ENCODE data around the gene UBE2E2. TPM values are rescaled to one million over a fixed set of nuclear protein-coding genes. Genes with fewer than 3 reads are reported as not detected.

UBE2E2 gene
- polyA plus RNA-seq, 1 donor, result 34.1 TPM

DNA sequence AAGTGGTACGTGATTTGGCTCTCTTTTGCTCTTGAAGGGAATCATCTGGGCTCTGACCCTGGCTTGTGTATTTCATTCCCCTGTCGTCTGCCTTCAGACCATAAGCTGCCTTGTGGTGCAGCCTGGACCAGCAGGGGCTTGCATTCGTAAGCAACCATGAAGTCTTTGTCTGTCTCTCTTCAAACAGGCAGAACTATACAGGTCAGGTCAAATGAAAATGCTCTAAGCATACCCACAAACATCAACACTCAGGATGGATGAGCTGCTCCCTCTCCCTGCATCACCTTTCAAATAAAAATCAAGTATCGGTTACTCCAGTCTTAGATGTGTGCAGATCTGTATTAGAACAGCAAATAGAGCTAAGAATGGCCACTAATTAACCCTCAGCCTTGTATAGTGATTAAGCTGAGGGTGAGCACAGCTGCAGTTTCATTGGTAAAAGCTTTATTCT lies 334.0 kb downstream of the UBE2E2 start:
- no peak for DNase-seq (ENCODE audit: low read depth)

DNA sequence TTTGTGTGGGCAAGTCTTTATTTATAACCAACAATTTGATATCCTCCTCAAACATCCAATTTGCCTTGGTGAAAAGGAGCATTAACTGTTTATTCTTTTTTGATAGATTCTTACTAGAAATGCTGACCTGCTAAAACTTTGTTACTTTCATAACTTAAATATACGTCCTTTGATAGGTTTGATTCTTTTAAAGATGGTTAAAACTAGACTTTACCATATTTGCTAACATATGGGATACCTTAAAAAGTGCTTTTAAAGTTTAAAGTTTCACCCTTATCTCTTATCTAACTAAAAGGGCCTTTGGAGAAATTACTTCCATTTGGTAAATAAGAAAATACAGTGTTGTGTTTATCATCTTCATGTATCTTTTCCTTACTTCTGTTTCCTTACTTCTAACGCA lies 336.1 kb downstream of the UBE2E2 start:
- no peak for DNase-seq (ENCODE audit: low read depth)

DNA sequence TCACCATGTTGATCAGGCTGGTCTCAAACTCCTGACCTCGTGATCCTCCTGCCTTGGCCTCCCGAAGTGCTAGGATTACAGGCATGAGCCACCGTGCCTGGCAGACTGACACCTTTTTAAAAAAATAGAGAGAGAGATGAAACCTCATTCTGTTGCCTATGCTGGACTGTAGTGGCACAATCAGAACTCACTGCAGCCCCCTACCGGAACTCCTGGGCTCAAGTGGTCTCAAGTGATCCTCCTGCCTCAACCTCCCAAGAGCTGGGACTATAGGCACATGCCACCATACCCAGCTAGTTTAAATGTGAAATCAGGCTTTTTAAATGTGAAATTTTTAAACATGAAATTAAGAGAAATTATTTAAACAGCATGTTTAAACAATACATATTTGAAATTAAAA lies 337.5 kb downstream of the UBE2E2 start:
- DNase-seq (ENCODE audit: low read depth), result no peak

DNA sequence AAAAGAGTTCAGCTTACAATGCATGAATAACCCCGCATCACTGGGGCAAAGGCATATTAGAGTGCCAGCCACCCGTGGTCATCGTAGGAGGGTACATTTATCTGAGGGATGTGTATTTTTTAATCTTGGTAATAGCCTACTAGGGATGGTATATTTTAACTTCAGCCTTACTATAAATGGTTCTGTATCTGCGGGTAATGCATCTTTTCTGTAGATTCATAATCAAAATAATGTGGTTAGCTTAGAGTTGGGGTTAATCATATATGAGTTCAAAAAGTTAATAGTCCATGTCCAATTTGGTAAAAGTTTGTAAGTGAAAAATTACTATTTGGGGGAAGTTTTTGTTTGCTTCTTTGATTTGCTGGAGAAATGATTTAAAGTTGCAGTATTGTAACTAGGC lies 339.0 kb downstream of the UBE2E2 start:
- DNase-seq (ENCODE audit: low read depth), result no peak

DNA sequence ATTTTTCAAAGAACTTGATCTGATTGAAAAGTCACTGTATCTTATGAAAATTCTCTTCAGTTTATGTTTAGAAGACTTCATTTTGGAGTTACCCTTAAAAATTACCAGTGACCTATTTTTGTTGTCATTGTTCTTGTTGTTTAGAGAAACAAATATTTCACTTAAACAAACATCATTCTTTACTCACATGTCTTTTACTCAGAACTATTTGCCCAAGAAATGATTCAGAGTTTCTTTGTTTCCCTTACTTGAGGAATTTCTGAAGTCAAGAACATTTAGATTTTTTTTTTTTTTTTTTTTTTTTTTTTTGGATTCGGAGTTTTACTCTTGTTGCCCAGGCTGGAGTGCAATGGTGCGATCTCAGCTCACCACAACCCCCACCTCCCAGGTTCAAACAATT lies 343.1 kb downstream of the UBE2E2 start:
- DNase-seq (ENCODE audit: low read depth), result no peak

DNA sequence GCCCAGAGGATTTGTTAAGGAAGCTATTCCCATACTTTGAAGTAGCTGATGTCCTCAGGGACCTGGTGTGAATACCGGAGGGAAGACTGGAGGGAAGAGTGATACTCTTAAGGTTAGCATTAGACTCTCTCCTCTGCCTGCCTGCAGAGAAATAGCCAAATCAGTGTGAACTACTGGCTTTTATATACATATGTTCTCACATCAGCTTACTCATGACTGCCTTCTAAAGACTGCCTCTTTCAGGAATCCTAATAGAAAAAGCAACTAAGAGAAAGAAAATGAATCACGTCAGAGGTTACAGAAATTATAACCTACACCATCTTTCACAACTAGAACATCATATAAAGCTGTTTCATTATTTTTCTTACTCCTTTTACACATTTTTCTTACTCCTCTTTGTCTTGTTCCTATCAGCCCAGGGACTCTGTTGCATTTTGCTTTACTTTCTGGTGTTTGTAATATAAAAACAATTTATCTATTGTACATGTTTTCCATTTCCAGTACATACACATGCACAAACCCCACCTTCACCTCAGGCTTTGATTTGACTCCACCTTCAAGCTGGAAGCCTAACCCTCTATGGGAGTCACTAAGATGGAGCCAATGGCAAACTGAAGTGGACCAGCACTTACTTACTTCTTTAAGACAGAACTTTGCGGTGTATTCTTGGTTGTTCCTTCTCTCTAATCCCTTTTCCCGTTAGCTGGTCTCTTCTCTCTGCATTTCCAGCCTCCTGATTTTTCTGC lies 345.0 kb downstream of the UBE2E2 start:
- DNase-seq (ENCODE audit: low read depth), result no peak

DNA sequence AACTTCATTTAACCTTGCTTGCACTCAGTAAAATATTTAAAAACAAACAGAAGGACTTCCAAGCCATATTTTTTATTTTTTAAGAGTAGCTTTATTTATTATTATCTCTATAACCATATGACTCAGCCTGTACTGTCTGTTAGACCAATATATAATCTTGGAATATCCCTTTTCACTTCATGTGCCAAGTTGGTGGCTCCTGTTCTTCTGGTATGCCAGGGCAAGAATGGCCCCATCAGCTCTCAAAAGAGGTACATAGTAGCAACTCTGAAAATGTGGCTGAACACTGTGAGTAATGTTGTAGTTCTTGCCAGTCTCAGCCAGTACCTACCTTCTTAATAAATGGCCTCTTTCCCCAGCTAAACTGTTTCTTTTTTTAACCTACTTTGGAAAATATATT lies 345.6 kb downstream of the UBE2E2 start:
- DNase-seq (ENCODE audit: low read depth), result no peak

DNA sequence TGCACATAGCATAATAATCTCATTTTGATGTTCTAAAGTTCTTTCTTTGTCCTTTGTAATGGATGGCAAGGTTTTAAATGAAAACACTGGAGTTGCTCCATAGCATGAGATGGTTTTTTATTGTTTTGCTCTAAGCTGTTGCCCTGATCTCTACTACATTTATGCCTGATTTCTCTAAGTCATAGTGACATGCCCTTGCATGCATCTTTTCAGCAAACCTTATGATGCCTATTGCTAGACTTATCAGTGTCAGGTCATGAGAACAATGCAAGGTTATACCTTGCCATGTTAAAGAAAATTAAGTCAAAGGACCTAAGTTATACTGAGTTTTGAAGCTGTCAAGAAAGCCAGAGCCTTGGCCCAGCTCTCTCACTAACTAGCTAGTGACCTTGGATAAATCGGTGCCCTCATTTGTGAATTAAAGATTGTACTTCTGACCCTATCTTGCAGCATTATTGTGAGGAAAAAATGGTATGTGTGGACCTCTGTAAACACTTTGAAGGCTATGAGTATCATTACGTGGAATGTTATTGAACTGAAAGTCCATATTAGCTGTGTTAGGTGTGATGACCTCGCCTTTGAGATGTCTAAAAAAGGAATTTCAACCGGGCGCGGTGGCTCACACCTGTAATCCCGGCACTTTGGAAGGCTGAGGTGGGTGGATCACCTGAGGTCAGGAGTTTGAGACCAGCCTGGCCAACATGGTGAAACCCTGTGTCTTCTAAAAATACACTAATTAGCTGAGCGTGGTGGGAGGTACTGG lies 346.2 kb downstream of the UBE2E2 start:
- DNase-seq (ENCODE audit: low read depth), result no peak

DNA sequence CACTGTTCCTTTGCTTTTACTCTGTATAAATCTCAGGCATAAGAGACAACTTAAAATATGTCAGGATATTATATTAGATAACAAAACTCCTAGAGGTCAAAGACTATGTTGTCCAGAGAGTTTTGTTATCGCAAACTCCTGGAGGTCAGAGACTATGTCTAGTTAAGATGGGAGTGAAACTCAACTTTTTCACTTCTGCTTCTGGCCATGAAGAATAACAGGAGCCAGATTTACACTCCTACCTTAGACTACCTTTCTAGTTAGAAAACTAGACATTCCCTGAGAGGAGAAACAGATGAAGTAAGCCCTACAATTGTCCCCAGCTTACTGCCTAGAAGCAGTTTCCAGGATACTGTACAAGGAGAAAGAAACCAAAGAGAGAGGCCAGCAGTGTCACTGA lies 347.3 kb downstream of the UBE2E2 start:
- DNase-seq (ENCODE audit: low read depth), result no peak

DNA sequence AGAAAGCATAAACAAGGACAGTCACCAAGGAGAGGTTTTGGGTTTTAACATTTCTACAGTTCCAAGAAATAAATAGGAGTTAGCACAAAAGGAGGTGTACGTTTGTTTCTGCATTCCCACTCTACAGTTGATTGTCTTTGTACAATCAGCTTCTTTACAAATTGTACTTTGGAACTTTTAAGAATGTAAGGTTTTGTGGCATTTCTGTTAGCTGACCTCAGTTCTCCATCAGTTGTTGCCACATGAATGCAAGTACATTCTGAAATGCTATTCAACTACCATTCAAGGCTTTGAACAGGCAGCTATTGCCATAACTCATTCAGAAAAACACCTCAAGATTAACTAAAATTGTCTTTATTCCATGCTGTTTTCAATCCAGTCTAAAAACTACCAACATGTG lies 349.4 kb downstream of the UBE2E2 start:
- no peak for DNase-seq (ENCODE audit: low read depth)

DNA sequence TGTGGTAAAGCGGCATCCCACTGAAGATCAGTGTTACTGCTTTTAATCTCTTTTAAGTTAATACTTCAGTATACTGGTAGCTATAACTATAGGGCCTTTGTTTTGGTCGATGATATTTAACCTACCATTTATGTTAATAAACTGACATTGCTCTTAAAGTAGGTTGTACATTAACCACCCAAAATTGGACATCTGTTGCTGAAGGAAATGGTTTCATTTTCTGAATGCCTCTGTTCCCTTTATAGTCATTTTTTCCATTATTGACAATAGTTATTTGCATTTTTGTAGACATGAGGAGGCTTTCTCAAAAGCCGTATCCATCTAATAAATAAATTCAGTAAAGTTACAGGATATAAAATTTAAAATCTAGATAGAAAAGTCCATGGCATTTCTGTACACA lies 350.2 kb downstream of the UBE2E2 start:
- no peak for DNase-seq (ENCODE audit: low read depth)

DNA sequence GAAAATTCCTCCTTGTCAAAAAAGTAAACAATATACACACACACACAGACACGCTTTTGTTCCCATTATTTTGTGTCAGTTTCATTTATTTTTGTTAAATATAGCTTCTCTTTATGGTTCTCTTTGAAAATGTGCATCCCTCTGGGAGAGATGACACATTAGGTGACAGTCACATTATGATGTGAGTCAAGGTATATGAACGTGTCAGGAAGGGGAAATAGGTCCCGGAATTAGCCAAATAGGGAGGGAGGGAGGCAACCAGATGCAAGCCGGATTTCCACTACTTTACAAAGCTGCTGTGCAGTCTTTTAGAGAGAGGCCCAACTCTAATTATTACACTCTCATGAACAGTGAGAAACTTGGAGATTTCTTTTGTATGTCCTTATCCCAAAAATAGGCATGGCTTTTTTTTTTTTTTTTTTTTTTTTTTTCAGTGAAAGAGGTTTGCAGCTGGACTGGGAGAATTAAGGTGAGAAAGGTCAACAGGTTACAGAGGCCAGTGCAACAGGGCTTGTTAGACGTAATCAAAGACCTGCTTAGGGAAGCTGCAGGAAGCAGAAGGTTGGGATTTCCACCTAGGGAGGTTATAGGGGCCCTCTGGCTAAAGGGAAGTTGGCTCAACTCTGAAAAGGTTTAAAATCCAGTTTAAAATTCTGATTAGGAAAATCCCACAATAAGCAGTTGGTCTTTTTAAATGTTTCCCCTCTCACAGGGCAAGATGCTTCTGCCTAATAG lies 362.1 kb downstream of the UBE2E2 start:
- DNase-seq (ENCODE audit: low read depth), result no peak

DNA sequence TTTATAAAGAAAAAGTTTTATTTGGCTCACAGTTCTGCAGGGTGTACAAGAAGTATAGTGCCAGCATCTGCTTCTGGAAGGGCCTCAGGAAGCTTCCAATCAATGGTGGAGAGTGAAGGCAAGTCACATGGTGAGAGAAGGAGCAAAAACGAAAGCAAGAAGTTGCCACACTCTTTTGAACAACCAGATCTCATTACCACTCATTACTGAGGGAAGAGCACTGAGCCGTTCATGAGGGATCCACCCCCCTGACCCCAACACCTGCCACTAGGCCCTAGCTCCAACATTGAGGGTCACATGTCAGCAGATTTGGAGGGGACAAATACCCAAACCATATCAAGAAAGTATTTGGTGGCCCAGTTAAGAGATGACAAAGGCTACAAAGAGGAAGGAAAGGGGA lies 363.4 kb downstream of the UBE2E2 start:
- no peak for DNase-seq (ENCODE audit: low read depth)

DNA sequence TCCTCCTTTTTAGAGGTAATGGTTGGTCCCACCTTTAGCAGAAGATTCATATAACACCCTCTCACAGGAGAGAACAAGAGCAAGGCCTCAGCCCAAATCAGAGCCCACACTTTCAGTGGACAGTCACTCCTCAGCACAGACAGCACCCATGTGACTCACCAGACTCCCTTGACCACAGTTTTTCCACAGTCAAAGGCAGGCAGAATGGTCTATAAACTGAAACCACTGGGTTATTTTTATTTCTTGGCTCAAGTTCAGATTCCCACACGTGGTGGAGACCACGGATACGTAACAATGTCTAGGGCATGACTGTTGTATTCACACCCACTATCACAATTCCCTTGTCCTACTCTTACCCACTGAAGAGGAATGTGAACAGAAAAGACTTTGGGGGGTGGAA lies 364.8 kb downstream of the UBE2E2 start:
- DNase-seq (ENCODE audit: low read depth), result no peak

DNA sequence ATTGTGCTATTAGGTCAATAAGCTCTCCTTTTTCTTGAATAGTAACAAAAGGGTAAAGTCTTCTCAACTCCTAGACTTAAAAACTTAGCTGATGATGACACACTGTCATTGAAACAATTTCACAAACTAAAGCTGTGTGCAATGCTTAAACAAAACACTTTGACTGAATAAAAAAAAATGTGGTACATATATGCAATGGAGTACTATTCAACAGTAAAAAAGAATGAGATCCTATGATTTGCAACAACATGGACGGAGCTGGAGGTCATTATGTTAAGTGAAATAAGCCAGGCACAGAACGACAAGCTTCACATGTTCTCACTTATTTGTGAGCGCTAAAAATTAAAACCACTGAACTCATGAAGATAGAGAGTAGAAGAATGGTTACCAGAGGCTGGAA lies 370.7 kb downstream of the UBE2E2 start:
- DNase-seq (ENCODE audit: low read depth), result no peak

DNA sequence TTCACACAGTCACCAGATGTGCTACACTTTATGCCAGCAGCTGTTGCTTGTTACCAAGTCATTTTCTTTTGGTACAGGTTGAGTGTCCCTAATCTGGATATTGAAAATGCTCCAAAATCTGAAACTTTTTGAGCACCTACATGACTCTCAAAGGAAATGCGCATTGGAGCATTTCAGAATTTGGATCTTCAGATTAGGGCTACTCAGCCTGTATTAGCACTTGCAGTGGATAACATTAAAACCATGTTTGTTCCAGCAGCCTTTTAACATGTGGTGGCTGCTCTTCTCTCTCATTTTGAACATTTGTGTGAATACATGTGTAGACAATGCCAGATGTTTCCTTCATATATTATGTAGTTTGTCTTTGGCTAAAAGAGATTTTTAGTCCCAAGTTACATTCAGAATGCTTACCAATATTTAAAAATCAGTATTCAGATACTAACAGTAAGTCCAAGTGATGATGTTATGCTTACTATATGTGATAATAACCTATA lies 371.7 kb downstream of the UBE2E2 start:
- peak; percentile 19 for DNase-seq (ENCODE audit: low read depth)

DNA sequence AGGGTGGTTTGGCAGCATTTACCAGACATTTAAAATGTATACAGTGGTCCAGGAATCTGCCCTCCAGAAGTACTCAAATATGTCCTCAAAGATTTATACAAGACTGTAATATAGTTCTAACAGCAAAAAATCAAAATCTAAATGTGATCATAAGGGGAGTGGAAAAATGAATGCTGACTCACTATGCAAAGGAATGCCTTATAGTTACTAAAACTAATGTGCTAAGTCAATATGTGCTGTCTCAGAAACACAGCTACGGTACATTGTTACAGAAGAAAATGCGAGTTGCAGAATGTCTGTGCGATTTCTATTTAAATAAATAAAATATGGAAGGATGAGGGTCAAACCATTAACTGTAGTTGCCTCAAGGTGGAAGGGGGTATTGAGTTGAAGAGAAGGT lies 372.6 kb downstream of the UBE2E2 start:
- no peak for DNase-seq (ENCODE audit: low read depth)

DNA sequence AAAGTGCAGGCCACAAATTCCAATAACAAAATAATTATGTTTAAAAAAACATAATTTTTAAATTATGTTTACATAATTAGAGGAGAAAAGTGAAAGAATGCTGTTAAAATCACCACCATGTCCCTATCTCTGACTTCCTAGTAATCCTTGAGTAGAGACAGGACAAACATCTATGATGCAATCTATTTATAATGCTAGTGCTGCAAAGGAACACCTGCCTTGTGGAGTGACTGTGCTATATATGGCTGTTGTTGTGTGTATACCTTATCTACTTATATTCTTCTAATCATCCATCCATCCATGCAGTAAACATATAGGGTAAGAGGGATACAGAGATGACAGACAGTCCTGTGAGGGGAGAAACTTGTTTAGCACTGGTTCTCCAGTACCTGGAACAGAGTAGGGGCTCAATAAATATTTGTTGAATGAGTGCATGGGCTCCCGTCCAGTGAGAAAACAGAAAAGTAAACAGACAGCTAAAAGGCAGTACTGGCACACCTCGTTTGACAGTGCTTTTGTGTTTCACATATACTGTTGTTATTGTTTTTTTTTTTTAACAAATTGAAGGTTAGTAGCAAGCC lies 373.3 kb downstream of the UBE2E2 start:
- DNase-seq (ENCODE audit: low read depth), result no peak

DNA sequence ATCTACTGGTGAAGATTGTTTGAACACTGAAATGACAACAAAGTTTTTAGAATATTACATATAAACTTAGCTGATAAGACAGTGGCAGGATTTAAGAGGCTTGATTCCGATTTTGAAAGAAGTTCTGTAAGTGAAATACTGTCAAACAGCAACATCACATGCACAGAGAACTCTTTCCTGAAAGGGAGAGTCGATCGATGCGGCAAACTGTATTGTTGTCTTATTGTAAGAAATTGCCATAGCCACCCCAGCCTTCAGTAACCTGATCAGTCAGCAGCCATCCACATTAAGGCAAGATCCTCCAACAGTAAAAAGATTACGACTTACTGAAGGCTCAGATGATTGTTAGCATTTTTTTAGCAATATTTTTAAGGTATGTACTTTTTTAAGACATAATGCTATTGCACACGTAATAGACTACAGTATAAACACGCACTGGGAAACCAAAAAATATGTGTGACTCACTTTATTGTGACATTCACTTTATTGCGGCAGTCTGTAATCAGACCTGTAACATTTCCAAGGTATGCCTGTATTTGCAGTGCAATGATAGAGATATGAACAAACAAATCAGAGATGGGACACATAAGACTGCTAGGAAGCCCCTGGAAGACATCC lies 377.1 kb downstream of the UBE2E2 start:
- no peak for DNase-seq (ENCODE audit: low read depth)

DNA sequence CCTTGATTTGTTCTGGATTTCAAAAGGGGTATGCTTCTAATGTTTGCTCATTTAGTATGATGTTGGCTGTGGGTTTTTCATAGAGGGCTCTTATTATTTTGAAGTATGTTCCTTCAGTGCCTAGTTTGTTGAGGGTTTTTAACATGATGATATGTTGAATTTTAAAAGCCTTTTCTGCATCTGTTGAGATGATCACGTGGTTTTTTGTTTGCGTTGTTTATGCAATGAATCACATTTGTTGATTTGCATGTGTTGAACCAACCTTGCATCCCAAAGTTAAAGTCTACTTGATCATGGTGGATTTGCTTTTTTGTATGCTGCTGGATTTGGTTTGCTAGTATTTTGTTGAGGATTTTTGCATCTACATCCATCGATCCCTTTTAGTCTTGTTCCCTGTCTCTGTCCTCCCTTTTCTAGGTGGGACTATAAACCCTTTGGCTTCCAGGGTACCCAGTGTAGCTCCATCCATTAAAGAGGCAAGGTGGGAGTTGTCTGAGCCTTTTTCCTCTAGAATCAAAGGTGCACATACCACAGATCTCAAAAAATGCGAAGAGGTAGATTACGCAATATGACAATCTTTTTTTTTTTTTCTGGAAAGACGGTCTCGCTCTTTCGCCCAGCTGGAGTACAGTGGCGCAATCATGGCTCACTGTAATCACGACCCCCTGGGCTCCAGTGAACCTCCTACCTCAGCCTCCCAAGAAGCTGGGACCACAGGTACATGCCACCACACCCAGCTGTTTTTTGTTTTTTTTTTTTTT lies 381.0 kb downstream of the UBE2E2 start:
- DNase-seq (ENCODE audit: low read depth), result no peak

DNA sequence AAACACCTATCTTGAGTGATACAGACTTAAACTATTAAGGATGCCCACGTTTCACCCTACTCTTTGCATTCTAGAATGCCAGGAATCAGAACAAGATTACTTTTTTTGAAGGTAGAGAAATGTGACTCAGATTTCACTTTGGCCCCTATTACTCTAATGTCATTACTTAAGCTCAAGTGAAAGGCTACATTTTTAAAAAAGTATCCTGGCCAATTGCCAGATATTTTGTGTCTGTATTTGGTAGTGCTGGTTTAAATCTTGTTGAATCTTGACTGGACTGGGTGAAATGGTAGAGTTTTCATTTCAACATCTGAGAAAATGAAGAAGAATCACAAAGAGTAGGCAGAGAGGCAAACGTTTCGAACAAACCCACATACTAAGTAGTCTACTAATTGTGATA lies 384.4 kb downstream of the UBE2E2 start:
- no peak for DNase-seq (ENCODE audit: low read depth)
